Measurements from ENCODE around the gene PPFIBP2.

Gene PPFIBP2

GRCh38 chr11:7614656-7615055, 100.9 kb downstream of the PPFIBP2 start:
- Histone ChIP-seq H3K9me2 (replicated peaks; ENCODE audit: insufficient read depth, low read length) (no peaks in the 10 kb centered on the region), H3K27ac (ENCODE audit: low read length) (no peak overlapping the region), H3K4me1 (ENCODE audit: low read length) (peaks cover 27% of the 10 kb centered on the region), H3K9me3 (replicated peaks; ENCODE audit: insufficient read depth, low read length) (no peaks in the 10 kb centered on the region), H4K20me1 (ENCODE audit: insufficient read depth, low read length) (no peaks in the 10 kb centered on the region), H3K4me2 (ENCODE audit: low read depth, low read length) (no peak overlapping the region), H2AFZ (ENCODE audit: low read length) (no peak overlapping the region), H3K9ac (ENCODE audit: low read length) (no peak overlapping the region), H3K36me3 (replicated peaks; ENCODE audit: insufficient read depth, low read length) (no peaks in the 10 kb centered on the region), H3K27me3 (replicated peaks; ENCODE audit: insufficient read depth, low read length) (no peaks in the 10 kb centered on the region), H3K79me2 (ENCODE audit: low read length) (no peaks in the 10 kb centered on the region), H3K4me3 (ENCODE audit: low read length) (no peak overlapping the region), H3F3A (ENCODE audit: insufficient read depth, low read length) (peaks cover 11% of the 10 kb centered on the region)
- DNase-seq = no peak
- TF ChIP-seq CTCF (IDR thresholded peaks at IDR 0.05; ENCODE audit: low read length) = no peak
- no peak for TF ChIP-seq EZH2 (optimal IDR thresholded peaks at IDR 0.05; ENCODE audit: low read depth, low read length)
- no peak for TF ChIP-seq EZH2phosphoT487 (IDR thresholded peaks at IDR 0.05; ENCODE audit: low read length)

- peaks cover 20% of the 10 kb centered on the region for H3K4me1 ChIP-seq (ENCODE audit: low read length)
- no peak overlapping the region for H3K4me3 ChIP-seq (ENCODE audit: low read length)
- no peak overlapping the region for H3K27ac ChIP-seq (ENCODE audit: low read length)
- no peaks in the 10 kb centered on the region for H4K20me1 ChIP-seq (ENCODE audit: insufficient read depth, low read length)
- H3K4me2 ChIP-seq (ENCODE audit: low read depth, low read length) = no peak overlapping the region
- no peak for TF ChIP-seq CTCF (IDR thresholded peaks at IDR 0.05; ENCODE audit: low read length)
- TF ChIP-seq EZH2 (optimal IDR thresholded peaks at IDR 0.05; ENCODE audit: low read depth, low read length) = no peak
- TF ChIP-seq EZH2phosphoT487 (IDR thresholded peaks at IDR 0.05; ENCODE audit: low read length) = no peak
- no peak for DNase-seq
- H3K9me3 ChIP-seq (replicated peaks; ENCODE audit: insufficient read depth, low read length) = no peaks in the 10 kb centered on the region
- no peak overlapping the region for H2AFZ ChIP-seq (ENCODE audit: low read length)
- no peak overlapping the region for H3K9ac ChIP-seq (ENCODE audit: low read length)
- peaks cover 11% of the 10 kb centered on the region for H3F3A ChIP-seq (ENCODE audit: insufficient read depth, low read length)
- no peaks in the 10 kb centered on the region for H3K79me2 ChIP-seq (ENCODE audit: low read length)
- H3K9me2 ChIP-seq (replicated peaks; ENCODE audit: insufficient read depth, low read length) = no peaks in the 10 kb centered on the region
- no peaks in the 10 kb centered on the region for H3K27me3 ChIP-seq (replicated peaks; ENCODE audit: insufficient read depth, low read length)
- no peaks in the 10 kb centered on the region for H3K36me3 ChIP-seq (replicated peaks; ENCODE audit: insufficient read depth, low read length)
Observed at GRCh38 chr11:7617032-7617431, 103.2 kb downstream of the PPFIBP2 start.

GRCh38 chr11:7619322-7619721, 105.5 kb downstream of the PPFIBP2 start:
- TF ChIP-seq EZH2phosphoT487 (IDR thresholded peaks at IDR 0.05; ENCODE audit: low read length) (no peak), CTCF (IDR thresholded peaks at IDR 0.05; ENCODE audit: low read length) (no peak), EZH2 (optimal IDR thresholded peaks at IDR 0.05; ENCODE audit: low read depth, low read length) (no peak)
- H3K9ac ChIP-seq (ENCODE audit: low read length) = no peak overlapping the region
- H3F3A ChIP-seq (ENCODE audit: insufficient read depth, low read length) = no peaks in the 10 kb centered on the region
- no peaks in the 10 kb centered on the region for H3K9me3 ChIP-seq (replicated peaks; ENCODE audit: insufficient read depth, low read length)
- H3K4me1 ChIP-seq (ENCODE audit: low read length) = no peaks in the 10 kb centered on the region
- H3K9me2 ChIP-seq (replicated peaks; ENCODE audit: insufficient read depth, low read length) = no peaks in the 10 kb centered on the region
- no peak overlapping the region for H3K4me3 ChIP-seq (ENCODE audit: low read length)
- no peaks in the 10 kb centered on the region for H3K36me3 ChIP-seq (replicated peaks; ENCODE audit: insufficient read depth, low read length)
- no peak overlapping the region for H3K4me2 ChIP-seq (ENCODE audit: low read depth, low read length)
- no peak overlapping the region for H3K27ac ChIP-seq (ENCODE audit: low read length)
- no peaks in the 10 kb centered on the region for H3K27me3 ChIP-seq (replicated peaks; ENCODE audit: insufficient read depth, low read length)
- H4K20me1 ChIP-seq (ENCODE audit: insufficient read depth, low read length) = no peaks in the 10 kb centered on the region
- no peaks in the 10 kb centered on the region for H3K79me2 ChIP-seq (ENCODE audit: low read length)
- no peak overlapping the region for H2AFZ ChIP-seq (ENCODE audit: low read length)
- DNase-seq = no peak
